ENCODE data around the gene BBS12. TPM values are rescaled to one million over a fixed set of nuclear protein-coding genes. Genes with fewer than 3 reads are reported as not detected.

Gene BBS12
- total RNA-seq, 1 donor from 2014 or later: 2.5 TPM

DNA sequence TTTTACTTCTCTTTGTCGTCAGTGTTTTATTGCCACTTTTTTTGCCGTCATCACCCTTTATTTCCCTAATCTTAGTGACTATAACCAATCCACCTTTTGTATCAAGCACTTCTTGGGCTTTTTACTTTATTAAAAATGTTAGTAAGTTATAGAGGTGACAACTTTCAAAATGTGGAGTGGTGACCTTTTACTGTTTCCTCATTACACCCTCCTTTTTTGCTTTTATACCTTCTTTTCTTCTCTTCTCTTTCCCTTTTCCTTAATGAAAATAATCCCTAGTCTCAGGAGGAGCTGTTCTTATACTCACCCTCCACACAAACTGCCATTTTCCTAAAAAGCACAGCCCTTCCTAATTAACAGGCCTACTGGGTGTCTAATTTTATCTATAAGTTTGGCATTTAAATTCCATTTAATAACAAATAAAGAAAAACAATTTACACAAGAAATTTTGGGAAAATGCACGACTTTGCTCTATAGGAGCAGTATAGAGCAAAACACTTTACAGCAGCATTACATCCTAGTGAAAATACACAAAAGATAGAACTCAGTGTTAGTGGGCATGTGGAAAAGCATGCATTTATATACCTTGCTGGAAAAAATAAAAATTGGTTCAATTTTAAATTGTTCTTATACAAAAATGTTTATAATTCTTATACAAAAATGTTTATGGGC, 27.3 kb downstream of the BBS12 start:
- DNase-seq (ENCODE audit: low read depth): no peak
- Histone ChIP-seq H3K36me3 (ENCODE audit: control insufficient read depth, insufficient read depth, low read length) (no peaks in the 10 kb centered on the region), H3K4me3 (ENCODE audit: low read depth, low read length) (no peak overlapping the region), H3K27me3 (ENCODE audit: control insufficient read depth, insufficient read depth, low read length) (no peaks in the 10 kb centered on the region)
- peak; percentile 28 for TF ChIP-seq CTCF (IDR thresholded peaks at IDR 0.05; ENCODE audit: insufficient read depth, low read length, poor library complexity, severe bottlenecking)

DNA sequence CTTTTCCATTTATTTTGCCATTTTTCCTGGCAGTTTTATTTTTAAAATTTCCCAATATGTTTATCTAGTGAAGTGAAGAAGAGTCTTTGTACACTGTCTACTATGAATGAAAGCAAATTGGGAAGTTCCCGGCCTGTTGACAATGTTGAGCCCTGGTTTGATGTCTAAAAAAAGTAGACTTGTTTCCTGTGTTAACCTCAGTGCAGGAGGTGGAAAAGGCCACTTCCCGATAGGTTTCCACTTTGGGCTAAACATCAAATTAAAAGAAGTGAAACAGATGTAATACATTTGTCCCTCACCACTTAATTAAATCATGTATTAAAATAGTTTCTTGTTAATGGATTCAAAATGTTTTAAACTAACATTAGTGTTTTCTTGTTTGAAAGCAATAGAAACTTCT, 30.0 kb downstream of the BBS12 start:
- no peak for TF ChIP-seq CTCF (IDR thresholded peaks at IDR 0.05; ENCODE audit: insufficient read depth, low read length, poor library complexity, severe bottlenecking)
- DNase-seq (ENCODE audit: low read depth): no peak
- H3K36me3 ChIP-seq (ENCODE audit: control insufficient read depth, insufficient read depth, low read length): no peaks in the 10 kb centered on the region
- H3K27me3 ChIP-seq (ENCODE audit: control insufficient read depth, insufficient read depth, low read length): no peaks in the 10 kb centered on the region
- no peak overlapping the region for H3K4me3 ChIP-seq (ENCODE audit: low read depth, low read length)

DNA sequence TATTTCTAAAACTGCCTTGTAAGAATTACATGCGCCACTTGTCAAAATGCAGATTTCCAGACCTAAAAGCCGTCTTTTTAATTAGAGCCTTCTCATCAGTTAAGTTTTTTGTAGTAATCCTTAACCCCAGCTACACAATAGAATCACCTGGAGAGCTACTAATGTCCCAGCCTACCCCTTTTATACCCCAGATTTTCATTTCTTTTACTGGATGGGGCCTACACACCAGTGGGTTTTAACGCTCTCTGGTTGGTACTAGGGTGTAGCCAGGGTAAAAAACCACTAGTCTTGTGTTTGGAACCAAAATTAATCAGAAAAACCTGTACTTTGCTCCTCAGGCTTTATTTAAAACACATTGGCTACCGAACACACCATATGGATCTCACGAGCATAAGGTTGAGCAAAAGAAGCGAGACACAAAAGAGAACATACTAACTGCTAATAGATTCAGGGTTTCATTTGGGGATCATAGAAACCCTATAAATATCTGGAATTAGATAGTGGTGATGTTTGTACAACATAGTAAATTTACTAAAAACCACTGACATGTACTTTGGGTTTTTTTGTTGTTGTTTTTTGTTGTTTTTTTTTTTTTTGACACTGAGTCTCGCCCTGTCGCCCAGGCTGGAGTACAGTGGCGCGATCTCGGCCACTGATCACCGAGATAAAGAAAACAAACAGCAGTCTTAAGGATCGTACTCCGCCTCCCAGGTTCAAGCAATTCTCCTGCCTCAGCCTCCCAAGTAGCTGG, 30.6 kb downstream of the BBS12 start:
- H3K27me3 ChIP-seq (ENCODE audit: control insufficient read depth, insufficient read depth, low read length): no peaks in the 10 kb centered on the region
- no peak for DNase-seq (ENCODE audit: low read depth)
- TF ChIP-seq CTCF (IDR thresholded peaks at IDR 0.05; ENCODE audit: insufficient read depth, low read length, poor library complexity, severe bottlenecking): no peak
- H3K4me3 ChIP-seq (ENCODE audit: low read depth, low read length): no peak overlapping the region
- no peaks in the 10 kb centered on the region for H3K36me3 ChIP-seq (ENCODE audit: control insufficient read depth, insufficient read depth, low read length)

DNA sequence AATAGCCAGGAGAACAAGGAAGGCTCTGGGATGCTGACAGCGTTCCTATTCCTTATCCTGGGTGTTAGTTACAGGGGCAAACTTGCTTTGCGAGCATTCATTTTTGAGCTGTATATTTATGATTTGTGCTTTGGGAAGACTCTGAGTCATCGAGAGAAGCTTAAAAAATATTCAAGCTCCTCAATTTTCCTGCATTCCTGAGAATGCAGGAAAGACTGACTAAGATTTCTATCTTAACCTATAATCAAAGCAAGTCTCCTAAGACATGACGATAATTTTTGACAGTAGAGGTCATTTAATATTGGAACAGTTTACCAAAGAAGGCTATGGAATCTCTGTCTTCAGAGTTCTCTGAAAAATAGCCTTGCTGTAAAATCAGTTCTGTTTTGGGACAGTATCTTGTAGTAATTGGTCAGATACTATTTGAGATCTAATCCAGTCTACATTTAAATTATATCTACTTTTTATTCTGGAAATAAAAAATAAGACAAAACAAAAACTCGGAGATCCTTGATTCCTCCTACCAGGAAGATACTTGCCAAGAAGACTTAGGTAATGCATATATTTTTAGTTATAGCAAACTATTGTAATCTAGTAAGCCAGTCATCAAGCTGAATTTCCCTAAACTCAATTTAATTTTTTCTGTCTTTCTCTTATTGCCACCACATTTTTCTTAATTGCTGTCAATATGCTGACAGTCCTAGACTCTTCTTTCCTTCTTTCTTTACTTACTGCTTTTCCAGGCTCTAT, 31.7 kb downstream of the BBS12 start:
- Histone ChIP-seq H3K4me3 (ENCODE audit: low read depth, low read length) (no peak overlapping the region), H3K36me3 (ENCODE audit: control insufficient read depth, insufficient read depth, low read length) (no peaks in the 10 kb centered on the region), H3K27me3 (ENCODE audit: control insufficient read depth, insufficient read depth, low read length) (no peaks in the 10 kb centered on the region)
- TF ChIP-seq CTCF (IDR thresholded peaks at IDR 0.05; ENCODE audit: insufficient read depth, low read length, poor library complexity, severe bottlenecking): no peak
- DNase-seq (ENCODE audit: low read depth): no peak

DNA sequence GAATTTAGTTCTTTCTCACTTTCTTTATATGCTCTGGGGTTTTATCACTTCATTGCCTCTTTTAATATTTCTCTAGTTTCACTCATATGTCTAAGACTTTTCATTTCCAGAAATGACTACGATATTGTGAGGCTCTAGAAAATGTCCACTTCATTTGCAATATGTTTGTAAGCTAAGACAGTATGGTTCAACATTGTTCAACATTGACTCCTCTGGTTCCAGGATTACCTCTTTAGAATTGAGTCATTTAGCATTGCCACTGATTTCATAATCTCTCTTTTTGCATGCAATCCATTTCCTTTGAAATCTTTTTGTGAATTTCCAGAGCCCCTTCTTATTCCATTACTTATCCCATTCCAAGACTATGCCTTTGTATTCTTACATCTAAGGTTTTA, 32.3 kb downstream of the BBS12 start:
- H3K36me3 ChIP-seq (ENCODE audit: control insufficient read depth, insufficient read depth, low read length): no peaks in the 10 kb centered on the region
- DNase-seq (ENCODE audit: low read depth): no peak
- H3K27me3 ChIP-seq (ENCODE audit: control insufficient read depth, insufficient read depth, low read length): no peaks in the 10 kb centered on the region
- TF ChIP-seq CTCF (IDR thresholded peaks at IDR 0.05; ENCODE audit: insufficient read depth, low read length, poor library complexity, severe bottlenecking): no peak
- no peak overlapping the region for H3K4me3 ChIP-seq (ENCODE audit: low read depth, low read length)
